Stomach (tissue), 4 donors: ENCODE data around the gene ERC1.

Experiments
- EP300 ChIP-seq: sonication (generic); formaldehyde crosslinking; IDR thresholded peaks from one replicate; pipeline ENCODE4 v1.6.1; 2017; ENCODE audit warnings: antibody characterized with exemption
- POLR2AphosphoS5 ChIP-seq, 3 donors: sonication (generic); formaldehyde crosslinking; IDR thresholded peaks; one replicate each; pipeline ENCODE4 v1.6.1; 2016; ENCODE audit warnings: antibody characterized with exemption in 3 of 3

GRCh38 chr12:981176-981828 lies 9.7 kb upstream of the ERC1 start:
- TF ChIP-seq POLR2AphosphoS5 (IDR thresholded peaks at IDR 0.05): no peak
- no peak for TF ChIP-seq EP300
